ENCODE data around the gene TTC14. TPM values are rescaled to one million over a fixed set of nuclear protein-coding genes. Genes with fewer than 3 reads are reported as not detected.
"Not testable (repeated sequence)": the region's sequence is repeated elsewhere in the genome, so short reads cannot be mapped to it uniquely, and the experiment has no call there.

TTC14 gene
- total RNA-seq, 2 donors from 2014 or later: 33.2 to 55.0 TPM

- Histone ChIP-seq H3K27ac (no peak overlapping the region), H3K4me1 (no peaks in the 10 kb centered on the region), H3K4me3 (no peak overlapping the region), H3K36me3 (replicated peaks in 1 of 2; ENCODE audit: insufficient read depth in 1 of 2, low read depth in 2 of 2) (peaks cover 0 to 18% of the 10 kb centered on the region in 2 donors), H3K9me3 (no peaks in the 10 kb centered on the region), H3K27me3 (no peaks in the 10 kb centered on the region)
- intact Hi-C loops (cut with DNase I): no loop called here
- ATAC-seq (no peak), DNase-seq (no peak)
- 42 to 59% methylated on average over 3 of the region's 3 CpGs for WGBS, 2 donors
- TF ChIP-seq POLR2A (IDR thresholded peaks at IDR 0.05) (no peak), CTCF (IDR thresholded peaks at IDR 0.05) (no peak)
Observed at GRCh38 chr3:180615954-180616353, 14.0 kb downstream of the TTC14 start.

- no peaks in the 10 kb centered on the region for H3K4me1 ChIP-seq
- no peak overlapping the region for H3K4me3 ChIP-seq
- intact Hi-C loops (cut with DNase I): no loop called here
- H3K27ac ChIP-seq: no peak overlapping the region
- no peak for DNase-seq
- peaks cover 0 to 9% of the 10 kb centered on the region in 2 donors for H3K36me3 ChIP-seq (replicated peaks in 1 of 2; ENCODE audit: insufficient read depth in 1 of 2, low read depth in 2 of 2)
- no peaks in the 10 kb centered on the region for H3K9me3 ChIP-seq
- TF ChIP-seq CTCF (IDR thresholded peaks at IDR 0.05) (no peak), POLR2A (IDR thresholded peaks at IDR 0.05) (no peak)
- ATAC-seq: no peak
- 93 to 94% methylated on average over 2 of the region's 2 CpGs for WGBS, 2 donors
- H3K27me3 ChIP-seq: no peaks in the 10 kb centered on the region
Observed at GRCh38 chr3:180617049-180617448, 15.1 kb downstream of the TTC14 start.

- H3K36me3 ChIP-seq (replicated peaks in 1 of 2; ENCODE audit: insufficient read depth in 1 of 2, low read depth in 2 of 2); intact Hi-C loops (cut with DNase I); H3K4me1 ChIP-seq; DNase-seq; H3K9me3 ChIP-seq; H3K27me3 ChIP-seq; H3K27ac ChIP-seq; H3K4me3 ChIP-seq; ATAC-seq: not testable (repeated sequence)
- WGBS, 2 donors: 98 to 100% methylated on average over 2 of the region's 2 CpGs
Observed at GRCh38 chr3:180618563-180618962, 16.6 kb downstream of the TTC14 start.

- Histone ChIP-seq H3K4me3 (no peak overlapping the region), H3K9me3 (no peaks in the 10 kb centered on the region), H3K36me3 (replicated peaks in 1 of 2; ENCODE audit: insufficient read depth in 1 of 2, low read depth in 2 of 2) (no peaks in the 10 kb centered on the region), H3K27ac (no peak overlapping the region), H3K27me3 (no peaks in the 10 kb centered on the region), H3K4me1 (no peaks in the 10 kb centered on the region)
- ATAC-seq (no peak), DNase-seq (no peak)
- no peak for TF ChIP-seq POLR2A (IDR thresholded peaks at IDR 0.05)
- intact Hi-C loops (cut with DNase I): no loop called here
- 45 to 47% methylated on average over 2 of the region's 2 CpGs for WGBS, 2 donors
Observed at GRCh38 chr3:180619723-180620122, 17.8 kb downstream of the TTC14 start.

GRCh38 chr3:180624714-180625113, 22.8 kb downstream of the TTC14 start:
- intact Hi-C loops (cut with DNase I): no loop called here
- Histone ChIP-seq H3K27me3 (no peaks in the 10 kb centered on the region), H3K4me1 (no peaks in the 10 kb centered on the region), H3K27ac (no peak overlapping the region), H3K4me3 (no peak overlapping the region), H3K9me3 (no peaks in the 10 kb centered on the region), H3K36me3 (replicated peaks in 1 of 2; ENCODE audit: insufficient read depth in 1 of 2, low read depth in 2 of 2) (no peaks in the 10 kb centered on the region)
- TF ChIP-seq CTCF (IDR thresholded peaks at IDR 0.05) (no peak), POLR2A (IDR thresholded peaks at IDR 0.05) (no peak)
- DNase-seq (no peak), ATAC-seq (no peak)
- 96 to 97% methylated on average over 2 of the region's 2 CpGs for WGBS, 2 donors

- DNase-seq: no peak
- H3K4me1 ChIP-seq: no peaks in the 10 kb centered on the region
- H3K4me3 ChIP-seq: no peak overlapping the region
- H3K27ac ChIP-seq: no peak overlapping the region
- intact Hi-C loops (cut with DNase I): no loop called here
- H3K9me3 ChIP-seq: no peaks in the 10 kb centered on the region
- no peak for TF ChIP-seq POLR2A (IDR thresholded peaks at IDR 0.05)
- TF ChIP-seq CTCF (IDR thresholded peaks at IDR 0.05): no peak
- no peak for ATAC-seq
- no peaks in the 10 kb centered on the region for H3K27me3 ChIP-seq
- H3K36me3 ChIP-seq (replicated peaks in 1 of 2; ENCODE audit: insufficient read depth in 1 of 2, low read depth in 2 of 2): no peaks in the 10 kb centered on the region
- 80 to 82% methylated on average over 2 of the region's 2 CpGs for WGBS, 2 donors
Observed at GRCh38 chr3:180626844-180627243, 24.9 kb downstream of the TTC14 start.

Measured in body of pancreas (tissue), 4 donors.